AG08395 (cell line): ENCODE results near the gene FBN1.
A peak's percentile ranks its signal among the peaks of the same experiment; 100 is the strongest.

Source experiments
- DNase-seq: peaks from one replicate; pipeline ENCODE4 v3.0.0; 2012; ENCODE audit warnings: mixed read lengths, low spot score

Gene FBN1

GRCh38 chr15:48580736-48581135 is 64.8 kb downstream of the FBN1 start:
- no peak for DNase-seq

- no peak for DNase-seq
Observed at GRCh38 chr15:48579945-48580671, 65.4 kb downstream of the FBN1 start.

- no peak for DNase-seq
Observed at GRCh38 chr15:48578965-48579364, 66.5 kb downstream of the FBN1 start.

- no peak for DNase-seq
Observed at GRCh38 chr15:48577469-48577868, 68.0 kb downstream of the FBN1 start.

GRCh38 chr15:48574187-48574586 is 71.3 kb downstream of the FBN1 start:
- no peak for DNase-seq

- DNase-seq, result no peak
Observed at GRCh38 chr15:48573780-48574179, 71.7 kb downstream of the FBN1 start.

GRCh38 chr15:48572823-48573222 is 72.7 kb downstream of the FBN1 start:
- DNase-seq, result no peak

GRCh38 chr15:48571510-48571909 is 74.0 kb downstream of the FBN1 start:
- no peak for DNase-seq

GRCh38 chr15:48570822-48571221 is 74.7 kb downstream of the FBN1 start:
- DNase-seq, result no peak

- no peak for DNase-seq
Observed at GRCh38 chr15:48569591-48570302, 75.8 kb downstream of the FBN1 start.

- no peak for DNase-seq
Observed at GRCh38 chr15:48566668-48567067, 78.8 kb downstream of the FBN1 start.

- DNase-seq, result peak; percentile 74
Observed at GRCh38 chr15:48565560-48566482, 79.7 kb downstream of the FBN1 start.

GRCh38 chr15:48564690-48565089 is 80.8 kb downstream of the FBN1 start:
- DNase-seq, result no peak

GRCh38 chr15:48563934-48564333 is 81.6 kb downstream of the FBN1 start:
- no peak for DNase-seq

- DNase-seq, result no peak
Observed at GRCh38 chr15:48560321-48561051, 85.0 kb downstream of the FBN1 start.

GRCh38 chr15:48559285-48559684 is 86.2 kb downstream of the FBN1 start:
- DNase-seq, result peak; percentile 69

- DNase-seq, result no peak
Observed at GRCh38 chr15:48558226-48558625, 87.3 kb downstream of the FBN1 start.

GRCh38 chr15:48557335-48557734 is 88.2 kb downstream of the FBN1 start:
- DNase-seq, result no peak

GRCh38 chr15:48556159-48556897 is 89.2 kb downstream of the FBN1 start:
- DNase-seq, result no peak

GRCh38 chr15:48555241-48555881 is 90.1 kb downstream of the FBN1 start:
- peak; percentile 81 for DNase-seq

GRCh38 chr15:48554112-48554511 is 91.4 kb downstream of the FBN1 start:
- DNase-seq, result no peak
